Colon (tissue), 2 donors: ENCODE measurements around the gene G2E3.
"Not testable (repeated sequence)": the region's sequence is repeated elsewhere in the genome, so short reads cannot be mapped to it uniquely, and the experiment has no call there.

ENCODE experiments used
- FAIRE-seq: peaks from 2 replicates; lab custom pipeline; 2012; peaks lifted over from hg19 to GRCh38; lab: Jason Lieb, UNC
- donor health status: control.
- donor health status: control.

G2E3 gene

DNA sequence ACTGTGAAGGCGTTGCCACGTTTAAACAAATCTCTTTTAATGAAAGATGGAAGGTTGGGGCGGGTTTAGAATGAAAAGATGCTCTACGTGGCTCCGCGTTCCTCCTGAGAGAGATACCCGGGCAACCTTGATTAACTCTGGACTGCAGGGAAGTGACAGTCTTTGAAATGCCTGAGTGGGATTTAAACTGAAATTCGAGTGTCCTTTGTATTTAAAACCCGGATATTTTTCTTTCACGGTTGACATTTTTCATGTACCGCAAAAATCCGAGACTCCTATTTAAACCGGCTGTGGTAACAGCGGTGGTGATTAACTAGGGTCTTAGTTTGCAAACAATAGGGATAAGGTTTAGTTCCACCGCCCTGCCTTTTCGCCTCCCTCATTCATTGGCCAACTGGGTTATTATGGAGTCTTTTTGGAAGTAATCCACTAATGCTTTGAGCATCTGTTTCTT is 707 bp downstream of the G2E3 start:
- no peak for FAIRE-seq

DNA sequence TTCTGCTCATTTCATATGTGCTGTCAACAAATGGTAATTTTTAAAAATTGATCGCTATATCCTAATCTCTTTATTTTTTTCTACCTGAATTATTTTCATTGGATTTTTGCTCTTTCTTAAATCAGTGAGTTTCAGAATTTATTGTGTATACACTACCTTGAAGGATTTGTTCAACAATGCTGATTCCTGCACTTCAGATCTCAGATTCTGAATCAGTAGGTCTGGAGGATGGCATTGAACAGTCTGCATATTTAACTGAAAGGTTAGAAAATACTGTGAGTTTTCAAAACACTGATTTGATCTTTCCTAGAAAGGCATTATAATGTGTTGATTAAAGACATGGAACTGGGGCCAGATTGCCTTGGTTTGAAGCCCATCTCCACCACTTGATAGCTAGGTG is 1.6 kb downstream of the G2E3 start:
- no peak for FAIRE-seq

DNA sequence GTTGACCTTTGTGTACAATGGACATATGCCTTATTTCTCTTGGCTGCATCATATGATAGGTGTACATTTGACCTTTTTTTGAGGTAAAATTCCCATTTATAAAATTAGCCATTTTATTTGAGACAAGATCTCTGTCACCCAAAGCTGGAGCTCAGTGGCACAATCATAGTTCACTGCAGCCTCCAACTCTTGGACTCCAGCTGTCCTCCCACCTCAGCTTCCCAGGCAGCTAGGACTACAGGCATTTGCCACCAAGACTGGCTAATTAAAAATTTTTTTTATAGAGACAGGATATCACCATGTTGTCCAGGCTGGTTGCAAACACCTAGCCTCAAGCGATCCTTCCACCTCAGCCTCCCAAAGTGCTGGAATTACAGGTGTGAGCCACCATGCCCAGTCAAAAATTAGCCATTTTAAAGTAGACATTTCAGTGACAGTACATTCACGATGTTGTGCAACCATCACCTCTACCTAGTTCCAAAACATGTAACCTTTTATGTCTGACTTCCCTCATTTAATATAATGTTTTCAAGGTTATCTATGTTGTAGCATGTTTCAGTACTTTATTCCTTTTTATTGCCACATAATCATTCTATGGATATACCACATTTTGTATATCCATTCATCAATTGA is 5.4 kb downstream of the G2E3 start:
- FAIRE-seq, result no peak

- no peak for FAIRE-seq
These were observed 5.9 kb downstream of the G2E3 start for GRCh38 chr14:30564868-30565248.

DNA sequence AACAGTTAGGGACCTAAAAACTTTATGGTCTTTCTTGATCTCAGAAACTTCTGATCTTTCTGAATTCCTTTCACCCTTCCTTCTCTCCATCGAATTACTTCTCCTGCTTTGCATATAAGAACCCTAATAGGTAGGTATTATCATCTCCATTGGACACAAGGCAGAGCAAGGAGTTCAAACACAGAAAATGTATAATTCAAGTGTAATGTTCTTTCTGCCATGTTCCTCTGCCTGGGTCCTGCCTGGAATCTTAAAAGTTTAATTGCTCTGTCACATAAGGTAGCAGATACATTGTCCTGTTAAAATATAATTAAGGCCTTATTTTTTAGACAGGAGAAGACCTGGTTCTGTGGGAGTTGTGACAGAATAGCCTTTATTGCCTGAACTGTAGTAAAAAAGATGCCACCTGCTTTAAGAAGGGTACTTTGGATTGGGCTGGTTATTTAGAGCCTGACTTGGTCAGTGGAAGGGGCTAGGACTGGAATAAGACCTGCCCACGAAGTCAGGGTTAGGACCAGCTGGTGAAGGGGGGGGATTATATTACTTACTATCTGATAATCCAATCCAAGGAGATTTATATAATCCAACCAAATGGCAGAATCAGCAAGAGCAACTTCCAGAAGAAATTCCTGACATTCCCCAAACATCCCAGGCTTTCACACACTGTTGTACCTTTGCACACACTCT is 10.4 kb downstream of the G2E3 start:
- no peak for FAIRE-seq

DNA sequence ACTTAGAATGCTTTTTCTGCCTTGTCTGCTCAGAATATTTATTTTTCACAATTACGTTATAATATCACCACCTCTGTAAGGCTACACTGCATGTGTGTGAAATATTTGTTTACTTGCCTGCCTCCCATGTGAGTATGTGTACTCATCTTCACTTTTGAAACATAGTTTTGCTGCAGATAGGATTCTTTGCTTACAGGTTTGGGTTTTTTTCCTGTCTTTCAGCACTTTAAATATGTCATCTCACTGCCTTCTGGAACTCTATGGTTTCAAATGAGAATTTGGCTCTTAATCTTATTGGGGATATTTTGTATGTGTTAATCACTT is 10.9 kb downstream of the G2E3 start:
- FAIRE-seq, result no peak

DNA sequence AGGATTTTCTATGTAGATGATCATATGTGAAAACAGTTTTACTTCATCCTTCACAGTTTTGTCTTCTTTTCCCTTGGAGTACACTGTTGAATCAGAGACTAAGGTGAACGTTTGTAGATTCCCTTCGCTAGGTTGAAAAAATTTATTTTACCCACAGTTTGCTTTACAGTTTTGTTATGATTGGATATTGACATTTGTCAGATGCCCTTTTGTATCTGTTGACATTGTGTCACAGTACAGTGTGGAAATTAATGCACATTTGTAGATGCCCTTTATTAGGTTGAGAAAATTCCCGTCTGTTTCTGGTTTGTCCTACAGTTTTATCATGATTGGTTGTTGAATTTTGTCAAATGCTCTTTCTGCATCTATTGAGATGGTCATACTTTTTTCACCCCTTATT is 13.3 kb downstream of the G2E3 start:
- no peak for FAIRE-seq

DNA sequence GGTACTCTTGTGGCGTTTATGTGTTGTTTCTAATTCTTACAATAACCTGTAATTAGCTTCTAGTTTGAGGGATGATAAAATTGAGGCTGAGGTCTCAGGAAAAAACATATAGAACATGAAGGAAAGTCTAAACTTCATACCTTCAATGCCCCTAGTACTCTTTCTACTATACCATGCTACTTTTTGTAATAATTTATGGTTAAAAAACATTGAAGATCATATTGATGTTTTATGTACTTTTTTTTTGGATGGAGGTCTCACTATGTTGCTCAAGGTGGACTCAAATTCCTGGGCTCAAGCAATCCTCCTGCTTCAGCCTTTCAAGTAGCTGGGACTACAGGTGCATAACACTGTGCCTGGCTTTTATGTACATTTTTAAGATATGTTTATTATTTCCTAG is 13.8 kb downstream of the G2E3 start:
- no peak for FAIRE-seq

DNA sequence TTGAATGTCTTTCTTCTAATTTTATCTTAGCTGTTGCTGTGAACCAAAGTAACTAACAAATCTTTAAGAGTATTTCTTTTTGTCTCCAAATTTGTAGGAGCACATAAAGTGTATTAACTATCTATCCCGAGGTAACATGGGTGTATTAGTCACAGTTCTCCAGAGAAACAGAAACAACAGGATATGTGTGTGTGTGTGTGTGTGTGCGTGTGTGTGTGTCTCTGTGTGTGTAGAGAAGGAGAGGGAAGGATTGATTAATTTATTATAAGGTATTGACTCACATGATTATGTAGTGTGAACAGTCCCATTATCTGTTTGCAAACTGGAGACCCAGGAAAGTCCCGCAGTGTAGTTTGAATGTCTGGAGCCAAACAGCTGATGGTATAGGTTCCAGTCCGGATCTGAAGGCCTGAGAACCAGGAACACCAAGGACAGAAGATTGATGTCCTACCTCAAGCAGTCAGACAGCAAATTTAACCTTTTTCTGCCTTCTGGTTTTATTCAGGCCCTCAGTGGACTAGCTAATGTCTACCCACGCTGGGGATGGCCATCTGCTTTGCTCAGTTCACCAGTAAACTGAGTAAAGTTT is 14.4 kb downstream of the G2E3 start:
- no peak for FAIRE-seq

- FAIRE-seq, result no peak
These were observed 15.0 kb downstream of the G2E3 start for GRCh38 chr14:30573966-30574365.

- not testable (repeated sequence) for FAIRE-seq
These were observed 15.8 kb downstream of the G2E3 start for GRCh38 chr14:30574777-30575176.

DNA sequence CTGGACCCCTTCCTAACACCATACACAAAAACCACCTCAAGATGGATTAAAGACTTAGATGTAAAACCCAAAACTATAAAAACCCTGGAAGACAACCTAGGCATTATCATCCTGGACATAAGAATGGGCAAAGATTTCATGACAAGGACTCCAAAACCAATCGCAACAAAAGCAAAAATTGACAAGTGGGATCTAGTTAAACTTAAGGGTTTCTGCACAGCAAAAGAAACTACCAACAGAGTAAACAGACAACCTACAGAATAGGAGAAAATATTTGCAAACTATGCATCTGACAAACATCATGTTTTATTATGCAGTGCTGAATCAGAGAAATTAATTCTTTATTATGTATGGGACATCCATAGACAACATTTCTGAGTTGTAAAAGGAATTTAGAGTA is 17.4 kb downstream of the G2E3 start:
- FAIRE-seq, result not testable (repeated sequence)

DNA sequence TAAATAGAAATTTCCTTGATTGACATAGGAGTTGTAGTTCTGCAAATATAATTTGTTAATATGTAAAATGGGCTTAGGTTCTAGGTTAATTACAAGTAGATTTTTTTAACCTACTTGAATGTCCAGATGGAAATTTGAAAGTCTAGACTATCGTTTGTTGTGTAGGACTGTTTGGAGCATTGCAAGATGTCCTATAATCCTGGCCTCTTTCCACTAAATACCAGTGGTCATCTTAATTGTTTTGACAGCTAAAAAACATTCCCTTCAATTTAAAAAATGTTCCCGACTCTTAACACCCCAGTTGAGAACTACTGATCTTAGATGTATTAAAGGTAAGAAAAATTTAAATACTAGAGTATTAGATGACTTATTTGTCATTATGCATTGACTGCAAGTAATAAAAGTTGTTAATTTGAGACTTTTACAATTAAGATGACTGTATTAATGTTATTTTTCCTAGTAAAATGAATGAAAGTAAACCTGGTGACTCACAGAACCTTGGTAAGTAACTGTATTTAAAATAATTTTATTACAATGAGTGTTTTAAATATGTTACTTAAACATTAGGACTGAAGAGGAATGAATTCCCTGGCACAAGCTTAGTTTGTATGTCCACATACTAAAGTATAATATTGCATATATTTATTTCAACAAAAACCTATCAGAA is 21.8 kb downstream of the G2E3 start:
- FAIRE-seq, result no peak

DNA sequence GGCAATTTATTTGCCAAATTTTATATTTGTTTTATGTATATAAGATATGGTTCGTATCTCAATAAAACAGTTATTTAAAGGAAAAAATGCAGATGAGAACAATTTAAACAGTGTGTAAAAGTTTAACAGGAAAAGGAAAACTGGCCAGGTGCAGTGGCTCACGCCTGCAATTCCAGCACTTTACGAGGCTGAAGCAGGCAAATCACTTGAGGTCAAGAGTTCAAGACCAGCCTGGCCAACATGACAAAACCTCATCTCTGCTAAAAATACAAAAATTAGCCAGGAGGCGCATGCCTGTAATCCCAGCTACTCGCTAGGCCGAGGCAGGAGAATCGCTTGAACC is 22.3 kb downstream of the G2E3 start:
- FAIRE-seq, result no peak

GRCh38 chr14:30582376-30582775 is 23.4 kb downstream of the G2E3 start:
- FAIRE-seq, result no peak

DNA sequence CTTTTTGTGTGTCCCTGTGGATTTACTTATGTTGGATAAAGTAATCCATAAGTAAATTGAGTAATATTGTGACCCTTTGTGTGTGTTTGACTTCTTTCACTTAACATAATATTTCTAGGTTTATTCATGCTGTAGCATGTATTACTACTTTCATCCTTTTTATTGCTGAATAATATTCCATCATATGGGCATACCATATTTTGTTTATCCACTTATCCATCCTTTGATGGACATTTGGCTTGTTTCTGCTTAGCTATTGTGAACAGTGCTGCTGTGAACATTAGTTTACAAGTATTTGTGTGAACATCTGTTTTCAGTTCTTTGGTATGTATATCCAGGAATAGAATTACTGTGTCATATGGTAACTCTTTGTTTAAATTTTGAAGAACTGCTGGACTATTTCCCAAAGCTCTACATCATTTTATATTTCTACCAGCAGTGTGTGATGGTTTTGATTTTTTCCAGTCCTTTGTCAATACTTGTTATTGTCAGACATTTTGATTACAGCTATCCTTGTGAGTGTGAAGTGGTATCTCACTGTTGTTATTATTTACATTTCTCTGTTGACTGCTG is 25.2 kb downstream of the G2E3 start:
- no peak for FAIRE-seq

DNA sequence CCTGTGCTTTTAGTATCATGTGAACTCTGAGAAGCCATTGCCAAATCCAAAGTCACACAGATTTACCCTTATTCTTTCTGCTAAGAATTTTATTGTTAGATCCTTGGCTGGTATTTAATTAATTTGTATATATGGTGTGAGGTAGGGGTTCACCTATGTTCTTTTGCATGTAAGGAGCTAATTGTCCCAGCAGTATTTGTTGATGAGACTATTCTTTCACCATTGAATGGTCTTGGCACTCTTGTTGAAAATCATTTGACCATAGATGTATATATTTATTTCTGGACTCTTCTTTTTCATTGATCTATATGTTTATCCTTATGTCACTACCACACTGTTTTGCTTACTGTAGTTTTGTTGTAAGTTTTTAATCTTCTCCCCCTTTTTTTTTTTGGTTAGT is 26.2 kb downstream of the G2E3 start:
- no peak for FAIRE-seq

GRCh38 chr14:30587141-30587540 is 28.2 kb downstream of the G2E3 start:
- FAIRE-seq, result no peak

DNA sequence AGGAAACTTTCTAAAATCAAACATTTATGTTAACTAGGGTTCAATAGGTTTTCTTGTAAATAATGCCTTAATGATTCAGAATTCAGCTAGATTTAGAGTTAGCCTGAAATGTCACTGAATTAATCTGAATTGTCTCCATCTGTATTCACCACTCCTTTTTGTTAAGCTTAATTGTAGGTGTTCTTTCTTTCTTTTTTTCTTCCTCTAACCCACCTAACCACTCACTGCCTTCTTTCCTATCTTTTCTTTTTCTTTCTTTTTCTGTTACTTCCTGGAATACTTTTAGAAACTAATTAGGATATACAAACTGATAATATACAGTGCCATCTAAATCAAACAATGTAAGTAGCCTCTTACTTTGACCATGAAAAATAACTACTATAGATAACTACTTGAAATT is 29.9 kb downstream of the G2E3 start:
- no peak for FAIRE-seq

GRCh38 chr14:30596935-30597334 is 38.0 kb downstream of the G2E3 start:
- FAIRE-seq, result no peak

GRCh38 chr14:30597504-30597903 is 38.5 kb downstream of the G2E3 start:
- peak; percentile 51 for FAIRE-seq

GRCh38 chr14:30600922-30601918 is 42.3 kb downstream of the G2E3 start:
- FAIRE-seq, result no peak
